Body of pancreas (tissue), 4 donors: ENCODE data around the gene NOL3. TPM values are rescaled to one million over a fixed set of nuclear protein-coding genes. Genes with fewer than 3 reads are reported as not detected.

Experiments used
- ATAC-seq: fragments of 150-250 bp; one replicate; pipeline ENCODE4 v1.9.1; 2016
- DNase-seq, 4 donors: peaks; one replicate each; pipeline ENCODE4 v3.0.0-alpha.2; 2019
- H3K27ac ChIP-seq, 4 donors: fragments of 200-600 bp; sonication (generic); 1 replicate in 3 of 4; 2 replicates in 1 of 4; pipeline versions ENCODE4 v1.5.1 to v1.6.1; 2016 to 2019; ENCODE audit warnings: mild to moderate bottlenecking in 1 of 4, mixed read lengths in 1 of 4, moderate library complexity in 1 of 4
- H3K27me3 ChIP-seq, 2 donors: fragments of 200-600 bp; sonication (generic); one replicate each; pipeline ENCODE4 v1.6.0; 2016; ENCODE audit warnings: mild to moderate bottlenecking in 1 of 2
- H3K36me3 ChIP-seq, 2 donors: fragments of 200-600 bp; sonication (generic); replicated peaks in 1 of 2; 2 replicates each; pipeline ENCODE4 v1.5.1; 2016; ENCODE audit warnings: low read depth in 2 of 2; ENCODE audit not compliant: insufficient read depth in 1 of 2
- H3K4me1 ChIP-seq: fragments of 200-600 bp; sonication (generic); one replicate; pipeline ENCODE4 v1.6.0; 2016
- H3K4me3 ChIP-seq, 2 donors: fragments of 200-600 bp; sonication (generic); 1 replicate in 1 of 2; 2 replicates in 1 of 2; pipeline ENCODE4 v1.5.1; 2016 to 2019
- H3K9me3 ChIP-seq, 3 donors: fragments of 200-600 bp; sonication (generic); 1 replicate in 2 of 3; 2 replicates in 1 of 3; pipeline ENCODE4 v1.5.1; 2016
- POLR2A ChIP-seq, 3 donors: fragments of 450-650 bp; IDR thresholded peaks; one replicate each; pipeline ENCODE4 v1.6.1; 2016; ENCODE audit warnings: antibody characterized with exemption in 3 of 3, mild to moderate bottlenecking in 2 of 3
- WGBS, 2 donors: methylation state at CpG; one replicate each; pipeline ENCODE4 v1.1.5; 2017; 5-methylcytosine and 5-hydroxymethylcytosine counted together
- intact Hi-C: fragments of 100-400 bp; cut with DNase I; formaldehyde crosslinking; loops from one replicate; pipeline ENCODE4 v1.15.1; 2023
- total RNA-seq, 2 donors: library from RNA; depleted of rRNA; stranded (reverse); fragments of >200 nt; gene quantifications; one replicate each; pipeline ENCODE4 v1.1.0, GENCODE V29; 2016
- TF ChIP-seq, protein P1 (sequence below), 7 experiments: fragments of 450-650 bp in 4 of 7; fragments of 200-600 bp in 3 of 7; sonication (generic) in 3 of 7; IDR thresholded peaks; one replicate each; pipeline ENCODE4 v1.5.1; 2016 to 2019; ENCODE audit warnings: antibody characterized with exemption in 7 of 7

Gene NOL3
- total RNA-seq, 2 donors from 2014 or later: 51.1 to 78.8 TPM

DNA sequence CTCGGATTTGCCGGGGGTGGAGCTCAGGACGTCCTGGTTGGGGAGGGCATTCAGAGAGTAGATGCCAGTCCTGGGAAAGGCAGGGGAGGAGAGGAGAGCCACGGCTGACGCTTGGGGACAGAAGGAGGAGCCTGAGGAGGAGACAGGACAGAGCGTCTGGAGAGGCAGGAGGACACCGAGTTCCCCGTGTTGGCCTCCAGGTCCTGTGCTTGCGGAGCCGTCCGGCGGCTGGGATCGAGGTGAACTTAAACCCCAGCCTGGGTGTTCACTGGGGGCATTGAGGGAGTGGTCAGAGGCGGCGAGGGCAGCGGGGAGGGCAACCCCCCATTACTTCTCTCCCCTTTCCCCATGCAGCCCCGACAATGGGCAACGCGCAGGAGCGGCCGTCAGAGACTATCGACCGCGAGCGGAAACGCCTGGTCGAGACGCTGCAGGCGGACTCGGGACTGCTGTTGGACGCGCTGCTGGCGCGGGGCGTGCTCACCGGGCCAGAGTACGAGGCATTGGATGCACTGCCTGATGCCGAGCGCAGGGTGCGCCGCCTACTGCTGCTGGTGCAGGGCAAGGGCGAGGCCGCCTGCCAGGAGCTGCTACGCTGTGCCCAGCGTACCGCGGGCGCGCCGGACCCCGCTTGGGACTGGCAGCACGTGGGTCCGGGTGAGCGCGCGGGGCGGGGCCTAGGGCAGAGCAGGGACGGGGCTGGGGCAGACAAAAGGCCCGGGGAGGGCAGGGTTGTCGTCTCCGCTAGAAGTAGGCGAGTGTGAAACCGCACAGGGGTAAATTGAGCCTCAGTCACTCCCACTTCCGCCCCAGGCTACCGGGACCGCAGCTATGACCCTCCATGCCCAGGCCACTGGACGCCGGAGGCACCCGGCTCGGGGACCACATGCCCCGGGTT, 3.7 kb downstream of the NOL3 start:
- intact Hi-C loops: no loop called here
- WGBS, 2 donors: 0 to 2% methylated on average over 34 to 57 of the region's 71 CpGs
- Histone ChIP-seq H3K9me3 (no peaks in the 10 kb centered on the region), H3K27ac (peak overlapping the region; percentile 76 to 94 (median 87)), H3K4me3 (no peak overlapping the region), H3K36me3 (no peaks in the 10 kb centered on the region), H3K27me3 (no peaks in the 10 kb centered on the region), H3K4me1 (peaks cover 60% of the 10 kb centered on the region)
- TF ChIP-seq, protein P1, sequence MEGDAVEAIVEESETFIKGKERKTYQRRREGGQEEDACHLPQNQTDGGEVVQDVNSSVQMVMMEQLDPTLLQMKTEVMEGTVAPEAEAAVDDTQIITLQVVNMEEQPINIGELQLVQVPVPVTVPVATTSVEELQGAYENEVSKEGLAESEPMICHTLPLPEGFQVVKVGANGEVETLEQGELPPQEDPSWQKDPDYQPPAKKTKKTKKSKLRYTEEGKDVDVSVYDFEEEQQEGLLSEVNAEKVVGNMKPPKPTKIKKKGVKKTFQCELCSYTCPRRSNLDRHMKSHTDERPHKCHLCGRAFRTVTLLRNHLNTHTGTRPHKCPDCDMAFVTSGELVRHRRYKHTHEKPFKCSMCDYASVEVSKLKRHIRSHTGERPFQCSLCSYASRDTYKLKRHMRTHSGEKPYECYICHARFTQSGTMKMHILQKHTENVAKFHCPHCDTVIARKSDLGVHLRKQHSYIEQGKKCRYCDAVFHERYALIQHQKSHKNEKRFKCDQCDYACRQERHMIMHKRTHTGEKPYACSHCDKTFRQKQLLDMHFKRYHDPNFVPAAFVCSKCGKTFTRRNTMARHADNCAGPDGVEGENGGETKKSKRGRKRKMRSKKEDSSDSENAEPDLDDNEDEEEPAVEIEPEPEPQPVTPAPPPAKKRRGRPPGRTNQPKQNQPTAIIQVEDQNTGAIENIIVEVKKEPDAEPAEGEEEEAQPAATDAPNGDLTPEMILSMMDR (IDR thresholded peaks at IDR 0.05): peak in 6 of 7 experiments; percentile 11 to 55 (median 43)
- TF ChIP-seq POLR2A (IDR thresholded peaks at IDR 0.05): peak; percentile 71 to 86 (median 79)
- ATAC-seq (peak; percentile 64), DNase-seq (peak; percentile 88 to 95 (median 95))

DNA sequence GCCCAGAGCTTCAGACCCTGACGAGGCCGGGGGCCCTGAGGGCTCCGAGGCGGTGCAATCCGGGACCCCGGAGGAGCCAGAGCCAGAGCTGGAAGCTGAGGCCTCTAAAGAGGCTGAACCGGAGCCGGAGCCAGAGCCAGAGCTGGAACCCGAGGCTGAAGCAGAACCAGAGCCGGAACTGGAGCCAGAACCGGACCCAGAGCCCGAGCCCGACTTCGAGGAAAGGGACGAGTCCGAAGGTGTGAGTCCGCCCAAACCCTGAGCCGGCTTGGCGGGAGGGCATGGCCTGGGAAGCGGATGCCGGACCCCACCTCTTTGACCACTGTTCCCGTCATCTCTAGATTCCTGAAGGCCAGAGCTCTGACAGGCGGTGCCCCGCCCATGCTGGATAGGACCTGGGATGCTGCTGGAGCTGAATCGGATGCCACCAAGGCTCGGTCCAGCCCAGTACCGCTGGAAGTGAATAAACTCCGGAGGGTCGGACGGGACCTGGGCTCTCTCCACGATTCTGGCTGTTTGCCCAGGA, 4.4 kb downstream of the NOL3 start:
- peaks cover 53% of the 10 kb centered on the region for H3K4me1 ChIP-seq
- intact Hi-C loops: no loop called here
- H3K9me3 ChIP-seq: no peaks in the 10 kb centered on the region
- H3K27ac ChIP-seq: peak overlapping the region; percentile 76 to 94 (median 87)
- H3K27me3 ChIP-seq: no peaks in the 10 kb centered on the region
- ATAC-seq: no peak
- H3K4me3 ChIP-seq: no peak overlapping the region
- H3K36me3 ChIP-seq: no peaks in the 10 kb centered on the region
- TF ChIP-seq, protein P1 (IDR thresholded peaks at IDR 0.05): no peak
- TF ChIP-seq POLR2A (IDR thresholded peaks at IDR 0.05): no peak
- no peak for DNase-seq
- 57 to 94% methylated on average over 10 to 31 of the region's 31 CpGs for WGBS, 2 donors

DNA sequence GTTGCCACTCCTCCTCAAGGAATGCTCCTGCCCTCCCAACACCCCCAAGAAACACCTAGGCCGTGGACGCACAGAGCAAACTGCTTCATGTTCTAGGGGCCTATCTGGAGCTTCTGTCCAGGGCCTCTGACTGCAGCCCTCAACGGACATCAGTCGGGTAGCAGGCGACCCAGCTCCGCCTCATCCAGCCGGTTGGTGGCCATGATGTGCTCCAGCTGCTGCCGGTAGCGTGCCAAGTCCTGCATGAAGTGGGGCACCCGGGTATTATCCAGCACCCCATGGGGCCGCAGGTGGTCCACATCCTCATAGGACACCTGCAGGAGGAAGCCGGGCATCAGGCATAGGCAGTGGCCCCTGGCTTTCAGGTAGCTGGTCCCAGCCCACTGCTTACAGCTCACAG, 6.3 kb downstream of the NOL3 start:
- DNase-seq: no peak
- ATAC-seq: no peak
- H3K4me1 ChIP-seq: peaks cover 40% of the 10 kb centered on the region
- TF ChIP-seq, protein P1 (IDR thresholded peaks at IDR 0.05): no peak
- TF ChIP-seq POLR2A (IDR thresholded peaks at IDR 0.05): no peak
- 89 to 94% methylated on average over 9 to 11 of the region's 12 CpGs for WGBS, 2 donors
- no peaks in the 10 kb centered on the region for H3K9me3 ChIP-seq
- H3K36me3 ChIP-seq: no peaks in the 10 kb centered on the region
- intact Hi-C loops: no loop called here
- no peaks in the 10 kb centered on the region for H3K27me3 ChIP-seq
- H3K4me3 ChIP-seq: no peak overlapping the region
- H3K27ac ChIP-seq: no peak overlapping the region

DNA sequence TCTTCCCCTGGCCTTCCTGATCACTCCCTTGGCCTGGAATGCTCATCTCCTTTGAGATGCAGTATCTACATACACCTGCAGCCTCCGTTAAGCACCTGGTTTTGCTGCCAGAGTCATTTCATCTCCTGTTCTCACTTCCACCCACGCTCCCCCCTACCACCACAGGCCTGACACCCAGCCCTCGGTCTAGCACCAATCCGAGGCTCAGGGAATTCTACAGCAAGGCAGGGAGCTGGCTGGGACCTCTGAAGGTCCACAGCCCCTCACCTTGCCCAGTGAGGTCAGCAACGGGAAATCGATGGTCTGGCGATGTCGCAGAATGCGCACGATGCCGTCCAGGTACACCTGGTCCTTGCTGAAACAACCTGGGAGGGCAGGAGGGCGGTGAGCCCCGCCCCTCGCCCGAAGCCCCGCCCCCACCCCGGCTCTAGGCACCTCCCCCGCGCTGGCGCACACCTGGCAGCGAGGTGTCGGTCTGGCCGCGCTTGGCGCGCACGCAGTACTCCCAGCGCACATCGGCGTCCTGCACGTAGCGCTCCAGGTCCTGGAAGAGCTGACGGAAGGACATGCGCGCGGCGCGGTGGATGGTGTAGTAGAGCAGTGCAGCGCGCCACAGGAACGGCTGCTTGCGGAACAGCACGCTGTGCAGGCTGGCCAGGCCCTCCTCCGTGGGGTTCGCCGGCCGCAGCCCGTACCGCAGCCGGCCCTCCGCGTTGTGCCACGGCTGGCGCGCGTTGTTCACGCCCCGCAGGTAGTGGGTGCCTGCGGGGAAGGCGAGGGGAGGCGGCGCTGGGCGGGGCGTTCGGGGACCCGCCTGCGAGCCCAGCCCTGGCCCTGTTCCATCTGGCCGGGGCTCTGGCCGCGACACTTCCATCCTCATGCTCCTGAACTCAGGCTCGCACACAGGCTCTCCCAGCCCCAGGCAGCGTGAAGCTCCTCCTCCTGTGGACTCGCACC, 7.7 kb downstream of the NOL3 start:
- intact Hi-C loops: no loop called here
- Histone ChIP-seq H3K4me1 (peaks cover 41% of the 10 kb centered on the region), H3K9me3 (no peaks in the 10 kb centered on the region), H3K36me3 (no peaks in the 10 kb centered on the region), H3K27ac (peak overlapping the region; percentile 86 to 94 (median 88)), H3K4me3 (no peak overlapping the region), H3K27me3 (no peaks in the 10 kb centered on the region)
- peak; percentile 85 for ATAC-seq
- 2 to 10% methylated on average over 23 to 35 of the region's 73 CpGs for WGBS, 2 donors
- TF ChIP-seq, protein P1 (IDR thresholded peaks at IDR 0.05): peak in 4 of 7 experiments; percentile 23 to 38 (median 36)
- TF ChIP-seq POLR2A (IDR thresholded peaks at IDR 0.05): peak; percentile 61 to 77 (median 73)
- peak; percentile 92 to 96 (median 94) for DNase-seq
